Breast epithelium (tissue), 4 donors: ENCODE measurements around the gene ADCY7. TPM values are rescaled to one million over a fixed set of nuclear protein-coding genes. Genes with fewer than 3 reads are reported as not detected.

Source experiments
- DNase-seq, 2 donors: peaks; one replicate each; pipeline ENCODE4 v3.0.0-alpha.2; 2019; ENCODE audit warnings: low spot score in 2 of 2
- H3K27ac ChIP-seq, 2 donors: fragments of 200-600 bp; sonication (generic) in 1 of 2; one replicate each; pipeline ENCODE4 v1.5.1; 2016 to 2019; ENCODE audit warnings: mild to moderate bottlenecking in 1 of 2
- H3K27me3 ChIP-seq, 2 donors: fragments of 200-600 bp; sonication (generic) in 1 of 2; one replicate each; pipeline versions ENCODE4 v1.5.1 to v1.6.0; 2017 to 2019; ENCODE audit warnings: control low read depth in 1 of 2, mild to moderate bottlenecking in 1 of 2
- H3K36me3 ChIP-seq: fragments of 200-600 bp; one replicate; pipeline ENCODE4 v1.5.1; 2019
- H3K4me1 ChIP-seq, 2 donors: fragments of 200-600 bp; sonication (generic); one replicate each; pipeline ENCODE4 v1.5.1; 2016 to 2019; ENCODE audit warnings: control low read depth in 1 of 2
- H3K4me3 ChIP-seq, 3 donors: fragments of 200-600 bp; sonication (generic); 1 replicate in 2 of 3; 2 replicates in 1 of 3; pipeline ENCODE4 v1.5.1; 2016 to 2019; ENCODE audit warnings: mild to moderate bottlenecking in 3 of 3, moderate library complexity in 2 of 3
- H3K9me3 ChIP-seq, 2 donors: fragments of 200-600 bp; sonication (generic) in 1 of 2; one replicate each; pipeline ENCODE4 v1.5.1; 2016 to 2019; ENCODE audit warnings: control low read depth in 1 of 2
- CTCF ChIP-seq, 3 donors: fragments of 450-650 bp; IDR thresholded peaks; one replicate each; pipeline ENCODE4 v1.5.1; 2016 to 2017; ENCODE audit warnings: antibody characterized with exemption in 3 of 3, mild to moderate bottlenecking in 3 of 3, moderate library complexity in 3 of 3
- POLR2A ChIP-seq: fragments of 450-650 bp; IDR thresholded peaks from one replicate; pipeline ENCODE4 v1.6.1; 2016; ENCODE audit warnings: antibody characterized with exemption, mild to moderate bottlenecking, moderate library complexity
- POLR2AphosphoS5 ChIP-seq, 3 donors: sonication (generic); formaldehyde crosslinking; IDR thresholded peaks; one replicate each; pipeline ENCODE4 v1.6.1; 2017; ENCODE audit warnings: antibody characterized with exemption in 3 of 3
- intact Hi-C: fragments of 100-400 bp; cut with DNase I; formaldehyde crosslinking; loops from one replicate; pipeline ENCODE4 v1.15.1; 2023; ENCODE audit warnings: low total_unique reads
- total RNA-seq, 3 donors: library from RNA; depleted of rRNA; stranded (reverse); fragments of >200 nt; gene quantifications; one replicate each; pipeline ENCODE4 v1.1.0, GENCODE V29; 2016

Gene ADCY7
- total RNA-seq, 3 donors from 2014 or later = 6.2 to 30.7 (median 10.2) TPM

DNA sequence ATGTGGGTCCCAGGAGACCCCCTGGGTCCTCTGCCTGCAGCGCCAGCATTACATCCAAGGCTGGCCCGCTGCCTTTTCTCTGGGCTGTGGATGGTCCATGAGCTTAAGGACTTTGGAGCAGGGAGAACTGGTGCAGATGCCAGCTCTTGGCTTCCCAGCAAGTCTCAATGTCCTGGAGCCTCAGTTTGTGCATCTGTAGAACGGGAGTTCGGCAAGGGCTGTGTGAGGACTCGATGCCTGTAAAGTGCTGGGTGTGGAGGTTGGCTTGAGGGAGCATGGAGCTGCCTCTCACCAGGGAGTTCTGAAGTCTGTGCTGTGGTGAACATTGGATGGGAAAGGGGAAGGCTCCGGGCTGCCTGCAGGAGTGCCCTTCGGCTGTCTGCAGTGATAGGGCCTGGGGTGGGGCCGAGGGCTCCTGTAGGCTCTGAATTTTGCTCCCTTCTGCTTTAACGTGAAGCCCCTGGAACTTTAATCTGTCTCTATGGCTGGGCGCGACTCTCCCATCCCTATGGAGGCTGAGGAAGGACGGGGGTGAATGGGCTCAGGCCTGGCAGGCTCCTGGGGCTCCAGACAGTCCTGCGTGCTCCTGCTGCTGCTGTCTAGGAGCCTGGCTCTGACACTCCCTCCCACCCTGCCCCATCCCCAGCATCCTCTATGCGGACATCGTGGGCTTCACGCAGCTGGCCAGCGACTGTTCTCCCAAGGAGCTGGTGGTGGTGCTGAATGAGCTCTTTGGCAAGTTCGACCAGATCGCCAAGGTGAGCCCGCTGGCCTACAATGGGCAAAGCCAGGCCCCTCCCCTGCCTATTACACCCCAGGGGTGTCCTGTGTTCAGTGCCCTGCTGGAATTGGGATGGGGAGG lies 27.9 kb downstream of the ADCY7 start:
- Histone ChIP-seq H3K4me3 (no peak overlapping the region), H3K27me3 (no peaks in the 10 kb centered on the region), H3K27ac (no peak overlapping the region), H3K36me3 (no peaks in the 10 kb centered on the region), H3K9me3 (no peaks in the 10 kb centered on the region), H3K4me1 (no peaks in the 10 kb centered on the region)
- intact Hi-C loops = no loop called here
- TF ChIP-seq POLR2AphosphoS5 (IDR thresholded peaks at IDR 0.05) (no peak), CTCF (IDR thresholded peaks at IDR 0.05) (no peak), POLR2A (no peak)
- DNase-seq = no peak

DNA sequence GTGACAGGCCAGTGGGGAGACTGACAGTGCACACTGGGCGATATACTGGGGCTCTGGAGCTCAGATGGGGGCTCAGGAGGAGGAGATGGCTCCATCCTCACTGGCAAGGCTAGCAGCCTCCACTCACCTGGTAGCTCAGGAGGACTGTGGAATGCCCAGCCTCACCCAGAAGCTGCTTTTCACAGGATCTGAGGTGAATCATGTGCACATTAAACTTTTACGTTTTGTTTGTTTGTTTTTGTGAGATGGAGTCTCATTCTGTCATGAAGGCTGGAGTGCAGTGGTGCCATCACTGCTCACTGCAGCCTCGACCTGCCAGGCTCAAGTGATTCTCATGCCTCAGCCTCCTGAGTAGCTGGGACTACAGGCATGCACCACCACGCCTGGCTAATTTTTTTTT lies 28.6 kb downstream of the ADCY7 start:
- H3K36me3 ChIP-seq = no peaks in the 10 kb centered on the region
- intact Hi-C loops = no loop called here
- H3K4me1 ChIP-seq = no peaks in the 10 kb centered on the region
- H3K9me3 ChIP-seq = no peaks in the 10 kb centered on the region
- no peaks in the 10 kb centered on the region for H3K27me3 ChIP-seq
- no peak for TF ChIP-seq CTCF (IDR thresholded peaks at IDR 0.05)
- TF ChIP-seq POLR2A = no peak
- no peak for TF ChIP-seq POLR2AphosphoS5 (IDR thresholded peaks at IDR 0.05)
- no peak for DNase-seq
- no peak overlapping the region for H3K4me3 ChIP-seq
- no peak overlapping the region for H3K27ac ChIP-seq

DNA sequence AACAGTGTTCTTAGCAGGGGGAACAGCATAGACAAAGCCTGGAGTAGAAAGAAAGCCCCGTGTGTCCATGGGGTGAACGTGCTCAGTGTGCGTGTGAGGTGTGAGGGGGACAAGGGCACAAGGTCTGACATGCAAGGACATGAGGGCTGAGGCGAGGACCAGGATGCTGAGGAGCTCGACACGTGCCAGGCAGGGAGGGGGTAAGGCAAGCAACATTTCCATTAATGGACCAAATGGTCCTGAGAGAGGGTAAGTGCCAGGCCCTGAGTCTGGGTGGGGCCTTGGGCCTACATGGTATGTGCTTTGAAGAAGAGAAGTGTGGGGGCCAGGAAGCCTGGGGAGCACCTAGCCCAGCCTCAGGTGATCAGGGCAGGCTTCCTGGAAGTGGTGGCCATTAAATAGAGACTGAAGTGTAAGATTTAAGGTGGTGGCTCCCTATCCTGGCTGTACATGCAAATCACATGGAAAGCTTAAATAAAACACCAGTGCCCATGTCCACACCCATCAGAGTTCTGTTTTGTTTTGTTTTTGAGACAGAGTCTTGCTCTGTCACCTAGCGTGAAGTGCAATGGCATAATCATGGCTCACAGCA lies 29.3 kb downstream of the ADCY7 start:
- Histone ChIP-seq H3K4me1 (no peaks in the 10 kb centered on the region), H3K36me3 (no peaks in the 10 kb centered on the region), H3K27me3 (no peaks in the 10 kb centered on the region), H3K27ac (no peak overlapping the region), H3K4me3 (no peak overlapping the region), H3K9me3 (no peaks in the 10 kb centered on the region)
- no peak for TF ChIP-seq POLR2A
- no peak for TF ChIP-seq POLR2AphosphoS5 (IDR thresholded peaks at IDR 0.05)
- no peak for TF ChIP-seq CTCF (IDR thresholded peaks at IDR 0.05)
- intact Hi-C loops = no loop called here
- DNase-seq = no peak

DNA sequence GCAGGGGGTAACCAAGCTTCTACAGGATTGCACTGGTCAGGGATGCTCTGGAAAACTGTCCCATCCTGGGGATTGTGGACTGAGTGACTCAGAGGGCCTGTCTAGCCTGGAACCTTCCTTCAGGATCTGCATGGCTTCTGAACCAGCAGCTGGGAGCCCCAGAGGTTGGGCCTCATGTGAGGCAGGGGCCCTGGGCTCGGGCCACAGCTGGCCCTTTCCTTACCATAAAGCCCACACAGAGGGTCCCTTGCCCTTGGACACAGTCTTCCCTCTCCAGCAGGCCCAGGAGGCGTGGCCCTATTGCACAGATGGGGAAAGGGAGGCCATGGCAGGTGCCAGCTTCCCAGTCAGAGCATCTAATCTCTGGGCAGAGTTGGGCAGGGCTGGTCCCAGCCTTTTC lies 30.5 kb downstream of the ADCY7 start:
- intact Hi-C loops = no loop called here
- no peak for TF ChIP-seq POLR2A
- TF ChIP-seq CTCF (IDR thresholded peaks at IDR 0.05) = no peak
- TF ChIP-seq POLR2AphosphoS5 (IDR thresholded peaks at IDR 0.05) = no peak
- Histone ChIP-seq H3K9me3 (no peaks in the 10 kb centered on the region), H3K27me3 (no peaks in the 10 kb centered on the region), H3K4me1 (no peaks in the 10 kb centered on the region), H3K36me3 (no peaks in the 10 kb centered on the region), H3K27ac (no peak overlapping the region), H3K4me3 (no peak overlapping the region)
- no peak for DNase-seq

DNA sequence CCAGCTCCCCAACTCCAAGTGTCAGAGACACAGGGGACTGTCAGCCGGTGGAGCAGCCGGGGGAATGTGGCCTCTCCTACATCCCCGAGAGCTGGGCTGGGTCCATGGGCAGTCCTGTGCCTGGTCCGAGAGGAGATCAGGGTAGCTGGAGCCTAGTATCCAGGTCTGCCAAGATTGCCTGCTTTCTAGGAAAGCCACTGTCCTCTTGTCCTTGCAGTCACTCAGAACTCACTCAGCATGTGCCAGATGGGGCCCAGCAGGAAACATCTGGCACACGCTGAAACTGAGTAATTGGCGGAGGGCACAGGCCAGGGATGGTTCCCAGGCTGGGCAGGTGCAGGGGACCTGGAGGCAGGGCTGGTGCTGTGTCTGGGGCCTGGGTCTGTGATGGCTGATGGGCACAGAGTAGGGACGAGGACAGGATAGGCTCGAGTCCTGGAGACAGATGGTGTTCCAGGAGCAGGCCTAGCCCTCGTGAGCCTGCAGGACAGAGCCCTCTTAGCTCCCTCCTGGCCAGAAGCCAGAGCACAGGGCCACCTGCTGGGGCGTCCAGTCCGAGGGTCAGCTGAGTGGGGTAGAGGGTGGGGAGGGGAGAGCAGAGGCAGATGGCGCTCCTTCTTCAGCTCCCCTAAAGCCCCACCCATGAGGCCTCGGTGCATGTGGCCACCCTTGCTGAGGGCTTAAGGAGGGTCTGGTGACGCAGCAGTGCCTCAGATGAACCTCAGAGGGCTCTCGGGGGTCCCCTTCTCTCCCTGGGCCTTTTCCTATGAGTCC lies 31.1 kb downstream of the ADCY7 start:
- intact Hi-C loops = loop anchor here (2.0 kb wide), 1 partner anchor 35 kb away; no protein-coding TSS in a partner anchor
- no peaks in the 10 kb centered on the region for H3K36me3 ChIP-seq
- no peaks in the 10 kb centered on the region for H3K27me3 ChIP-seq
- no peak overlapping the region for H3K4me3 ChIP-seq
- TF ChIP-seq POLR2AphosphoS5 (IDR thresholded peaks at IDR 0.05) = no peak
- TF ChIP-seq POLR2A = no peak
- no peak for TF ChIP-seq CTCF (IDR thresholded peaks at IDR 0.05)
- H3K9me3 ChIP-seq = no peaks in the 10 kb centered on the region
- no peak for DNase-seq
- H3K4me1 ChIP-seq = no peaks in the 10 kb centered on the region
- no peak overlapping the region for H3K27ac ChIP-seq
